Retinal pigment epithelial cell (primary cell): Measurements from ENCODE around the gene BEST1.
A peak's percentile ranks its signal among the peaks of the same experiment; 100 is the strongest.

Experiments
- DNase-seq: peaks from one replicate; pipeline ENCODE4 v3.0.0-alpha.2; 2010; ENCODE audit warnings: low read depth
- H3K4me3 ChIP-seq: 2 replicates; pipeline ENCODE4 v1.5.1; 2011; ENCODE audit warnings: mild to moderate bottlenecking, low read length, control low read depth, moderate library complexity
- CTCF ChIP-seq: conservative IDR thresholded peaks from 2 replicates; pipeline ENCODE4 v1.5.1; 2011; ENCODE audit warnings: low read depth, low read length, control low read depth, inconsistent platforms

The BEST1 gene

GRCh38 chr11:61922539-61922938, 27.6 kb upstream of the BEST1 start:
- no peak for DNase-seq
- no peak for TF ChIP-seq CTCF
- H3K4me3 ChIP-seq = no peak overlapping the region

GRCh38 chr11:61923166-61924063, 26.7 kb upstream of the BEST1 start:
- TF ChIP-seq CTCF = no peak
- no peak overlapping the region for H3K4me3 ChIP-seq
- peak; percentile 46 for DNase-seq

GRCh38 chr11:61924064-61924455, 26.1 kb upstream of the BEST1 start:
- no peak for DNase-seq
- TF ChIP-seq CTCF = no peak
- no peak overlapping the region for H3K4me3 ChIP-seq

- no peak for TF ChIP-seq CTCF
- H3K4me3 ChIP-seq = no peak overlapping the region
- DNase-seq = no peak
These were observed 24.4 kb upstream of the BEST1 start for GRCh38 chr11:61925736-61926135.

- TF ChIP-seq CTCF = no peak
- H3K4me3 ChIP-seq = no peak overlapping the region
- DNase-seq = no peak
These were observed 23.9 kb upstream of the BEST1 start for GRCh38 chr11:61926235-61926634.

- TF ChIP-seq CTCF = no peak
- H3K4me3 ChIP-seq = no peak overlapping the region
- DNase-seq = no peak
These were observed 22.6 kb upstream of the BEST1 start for GRCh38 chr11:61927501-61927900.

- TF ChIP-seq CTCF = no peak
- no peak overlapping the region for H3K4me3 ChIP-seq
- no peak for DNase-seq
These were observed 21.5 kb upstream of the BEST1 start for GRCh38 chr11:61928606-61929005.
